ENCODE results near the gene UBB. TPM values are rescaled to one million over a fixed set of nuclear protein-coding genes. Genes with fewer than 3 reads are reported as not detected.

UBB gene
- total RNA-seq (2021) (2,497 and 2,658 TPM in 2 replicates), Bru-seq, nascent RNA (percentile 99 among the genes with signal in this experiment), BruChase-seq, experiment 1, labeled RNA remaining after a 2-hour chase (percentile 99 among the genes with signal in this experiment), BruChase-seq, experiment 2, labeled RNA remaining after a 6-hour chase (percentile 99 among the genes with signal in this experiment)
- long read RNA-seq, transcript UBB-203 (2 exons, 1,012 nt), result minor isoform, 9 of 2,138 reads
- long read RNA-seq, transcript UBB-201 (2 exons, 1,225 nt), result major isoform, 2,092 of 2,138 reads
- long read RNA-seq, partial matches to known transcripts, result 0 of 2,138 reads
- long read RNA-seq, other reads (novel, unspliced or antisense), result 33 of 2,138 reads

- Histone ChIP-seq H3K4me1 (ENCODE audit: insufficient read depth, low read length, poor library complexity, severe bottlenecking) (peaks cover 4% of the 10 kb centered on the region), H3K27ac (ENCODE audit: low read depth, low read length, poor library complexity, severe bottlenecking) (peak within 1 kb of the TSS; percentile 97), H3K36me3 (ENCODE audit: insufficient read depth, low read length, poor library complexity, severe bottlenecking) (peaks cover 24% of the 10 kb centered on the region), H3K9me3 (ENCODE audit: low read depth, low read length, poor library complexity, severe bottlenecking) (no peaks in the 10 kb centered on the region), H3K4me3 (ENCODE audit: low read depth, low read length, poor library complexity, severe bottlenecking) (peak within 1 kb of the TSS; percentile 94), H3K27me3 (replicated peaks; ENCODE audit: insufficient read depth, low read depth, low read length, poor library complexity) (no peaks in the 10 kb centered on the region)
- DNase-seq (ENCODE audit: low spot score), result peak; percentile 99
- intact Hi-C loops (cut with micrococcal nuclease; ENCODE audit: unreplicated experiment), result loop anchor here (2.0 kb wide), 1 partner anchor 58 kb away; no protein-coding TSS in a partner anchor
- TF ChIP-seq EZH2 (IDR thresholded peaks at IDR 0.05; ENCODE audit: borderline replicate concordance, low read depth, low read length, poor library complexity, severe bottlenecking), result no peak
- TF ChIP-seq, protein P1, sequence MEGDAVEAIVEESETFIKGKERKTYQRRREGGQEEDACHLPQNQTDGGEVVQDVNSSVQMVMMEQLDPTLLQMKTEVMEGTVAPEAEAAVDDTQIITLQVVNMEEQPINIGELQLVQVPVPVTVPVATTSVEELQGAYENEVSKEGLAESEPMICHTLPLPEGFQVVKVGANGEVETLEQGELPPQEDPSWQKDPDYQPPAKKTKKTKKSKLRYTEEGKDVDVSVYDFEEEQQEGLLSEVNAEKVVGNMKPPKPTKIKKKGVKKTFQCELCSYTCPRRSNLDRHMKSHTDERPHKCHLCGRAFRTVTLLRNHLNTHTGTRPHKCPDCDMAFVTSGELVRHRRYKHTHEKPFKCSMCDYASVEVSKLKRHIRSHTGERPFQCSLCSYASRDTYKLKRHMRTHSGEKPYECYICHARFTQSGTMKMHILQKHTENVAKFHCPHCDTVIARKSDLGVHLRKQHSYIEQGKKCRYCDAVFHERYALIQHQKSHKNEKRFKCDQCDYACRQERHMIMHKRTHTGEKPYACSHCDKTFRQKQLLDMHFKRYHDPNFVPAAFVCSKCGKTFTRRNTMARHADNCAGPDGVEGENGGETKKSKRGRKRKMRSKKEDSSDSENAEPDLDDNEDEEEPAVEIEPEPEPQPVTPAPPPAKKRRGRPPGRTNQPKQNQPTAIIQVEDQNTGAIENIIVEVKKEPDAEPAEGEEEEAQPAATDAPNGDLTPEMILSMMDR (conservative IDR thresholded peaks at IDR 0.05; ENCODE audit: low read depth, low read length), result 0 out of 2 replicates have a peak, but pooled peaks have one; percentile 15
- POLR2A ChIA-PET (ENCODE audit: low non-redundant PET), result interaction anchor here (0.6 to 0.9 kb wide), 5 partner anchors 17 to 660 kb away, joined by 4 to 10 read pairs (median 5); no protein-coding TSS in a partner anchor
- BruUV-seq (replicated peaks), result no TSS peak
- CTCF ChIA-PET, result interaction anchor here (0.6 to 1.5 kb wide), 4 partner anchors 9 to 28 kb away, joined by 3 to 5 read pairs (median 4); partner anchors contain the start of gene CENPV
These were observed at the start of gene UBB for GRCh38 chr17:16380640-16381495. Gene UBB, plus strand, starts transcription at chr17:16381091. Its CDS starts 817 bp downstream, at chr17:16381908.

DNA sequence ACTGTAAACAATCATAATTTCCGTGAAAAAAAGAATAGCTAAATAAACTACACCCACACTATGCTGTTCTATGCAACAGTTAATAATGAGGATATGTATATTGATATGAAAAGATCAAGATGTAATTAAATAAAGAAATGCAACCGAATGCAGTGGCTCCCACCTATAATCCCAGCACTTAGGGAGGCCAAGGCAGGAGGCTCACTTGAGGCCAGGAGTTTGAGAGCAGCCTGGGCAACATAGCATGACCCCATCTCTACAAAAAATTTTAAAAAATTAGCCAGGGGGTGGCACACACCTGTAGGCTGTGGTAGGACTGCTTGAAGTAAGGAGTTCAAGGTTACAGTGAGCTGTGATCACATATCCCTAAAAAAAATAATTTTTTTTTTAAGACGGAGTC, 42.5 kb upstream of the UBB start:
- no peak for TF ChIP-seq EZH2 (IDR thresholded peaks at IDR 0.05; ENCODE audit: borderline replicate concordance, low read depth, low read length, poor library complexity, severe bottlenecking)
- TF ChIP-seq, protein P1 (conservative IDR thresholded peaks at IDR 0.05; ENCODE audit: low read depth, low read length), result no peak
- Histone ChIP-seq H3K9me3 (ENCODE audit: low read depth, low read length, poor library complexity, severe bottlenecking) (no peaks in the 10 kb centered on the region), H3K36me3 (ENCODE audit: insufficient read depth, low read length, poor library complexity, severe bottlenecking) (peaks cover 5% of the 10 kb centered on the region), H3K4me3 (ENCODE audit: low read depth, low read length, poor library complexity, severe bottlenecking) (no peak overlapping the region), H3K27ac (ENCODE audit: low read depth, low read length, poor library complexity, severe bottlenecking) (no peak overlapping the region), H3K27me3 (replicated peaks; ENCODE audit: insufficient read depth, low read depth, low read length, poor library complexity) (no peaks in the 10 kb centered on the region), H3K4me1 (ENCODE audit: insufficient read depth, low read length, poor library complexity, severe bottlenecking) (no peaks in the 10 kb centered on the region)
- ChIA-PET CTCF (no interaction called here), POLR2A (ENCODE audit: low non-redundant PET) (no interaction called here)
- intact Hi-C loops (cut with micrococcal nuclease; ENCODE audit: unreplicated experiment), result no loop called here
- no TSS peak for BruUV-seq (replicated peaks)
- DNase-seq (ENCODE audit: low spot score), result no peak

DNA sequence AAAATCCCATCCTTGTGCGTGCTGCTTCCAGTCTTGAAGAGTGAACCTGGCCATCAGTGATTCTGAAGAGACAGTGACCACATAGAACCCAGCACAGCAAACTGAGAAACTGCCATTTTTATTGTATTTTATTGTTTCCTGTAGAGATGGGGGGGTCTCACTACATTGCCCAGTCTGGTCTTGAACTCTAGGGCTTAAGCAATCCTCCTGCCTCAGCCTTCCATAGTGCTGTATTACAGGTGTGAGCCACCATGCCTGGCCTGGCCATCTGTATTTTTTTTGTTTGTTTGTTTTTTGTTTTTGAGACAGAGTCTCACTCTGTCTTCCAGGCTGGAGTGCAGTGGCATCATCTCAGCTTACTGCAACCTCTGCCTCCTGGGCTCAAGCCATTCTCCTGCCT, 41.5 kb upstream of the UBB start:
- POLR2A ChIA-PET (ENCODE audit: low non-redundant PET), result no interaction called here

More for the DNA sequence above, 41.5 kb upstream of the UBB start:
- no peaks in the 10 kb centered on the region for H3K27me3 ChIP-seq (replicated peaks; ENCODE audit: insufficient read depth, low read depth, low read length, poor library complexity)
- H3K4me3 ChIP-seq (ENCODE audit: low read depth, low read length, poor library complexity, severe bottlenecking), result no peak overlapping the region
- H3K36me3 ChIP-seq (ENCODE audit: insufficient read depth, low read length, poor library complexity, severe bottlenecking), result peaks cover 12% of the 10 kb centered on the region
- CTCF ChIA-PET, result interaction anchor here (0.6 to 0.7 kb wide), 2 partner anchors 203 to 253 kb away, joined by 4 read pairs; no protein-coding TSS in a partner anchor
- no TSS peak for BruUV-seq (replicated peaks)
- H3K4me1 ChIP-seq (ENCODE audit: insufficient read depth, low read length, poor library complexity, severe bottlenecking), result no peaks in the 10 kb centered on the region
- no peak overlapping the region for H3K27ac ChIP-seq (ENCODE audit: low read depth, low read length, poor library complexity, severe bottlenecking)
- DNase-seq (ENCODE audit: low spot score), result no peak
- intact Hi-C loops (cut with micrococcal nuclease; ENCODE audit: unreplicated experiment), result no loop called here
- TF ChIP-seq, protein P1 (conservative IDR thresholded peaks at IDR 0.05; ENCODE audit: low read depth, low read length), result no peak
- TF ChIP-seq EZH2 (IDR thresholded peaks at IDR 0.05; ENCODE audit: borderline replicate concordance, low read depth, low read length, poor library complexity, severe bottlenecking), result no peak
- H3K9me3 ChIP-seq (ENCODE audit: low read depth, low read length, poor library complexity, severe bottlenecking), result no peaks in the 10 kb centered on the region
